ENCODE data around the gene GLOD5. TPM values are rescaled to one million over a fixed set of nuclear protein-coding genes. Genes with fewer than 3 reads are reported as not detected.

Gene GLOD5
- total and polyA plus RNA-seq, 5 donors: not detected

GRCh38 chrX:48786341-48786800 is 24.8 kb downstream of the GLOD5 start, which contains the start of gene GATA1:
TSS of gene GATA1 (plus strand) at chrX:48786590. CDS start at chrX:48791110, 4,520 bp downstream.
- intact Hi-C loops (cut with DNase I): no loop called here
- ATAC-seq (no peak), DNase-seq (no peak)
- Histone ChIP-seq H3K27ac (ENCODE audit: low read length) (no peak within 1 kb of the TSS), H3K9me3 (ENCODE audit: control insufficient read depth, low read length) (no peaks in the 10 kb centered on the region), H3K27me3 (ENCODE audit: control insufficient read depth, insufficient read depth) (no peaks in the 10 kb centered on the region), H3K4me3 (ENCODE audit: low read length) (no peak within 1 kb of the TSS), H3K4me1 (ENCODE audit: control insufficient read depth, insufficient read depth, low read length) (no peaks in the 10 kb centered on the region)
- WGBS: 85% methylated on average over 7 of the region's 7 CpGs

DNA sequence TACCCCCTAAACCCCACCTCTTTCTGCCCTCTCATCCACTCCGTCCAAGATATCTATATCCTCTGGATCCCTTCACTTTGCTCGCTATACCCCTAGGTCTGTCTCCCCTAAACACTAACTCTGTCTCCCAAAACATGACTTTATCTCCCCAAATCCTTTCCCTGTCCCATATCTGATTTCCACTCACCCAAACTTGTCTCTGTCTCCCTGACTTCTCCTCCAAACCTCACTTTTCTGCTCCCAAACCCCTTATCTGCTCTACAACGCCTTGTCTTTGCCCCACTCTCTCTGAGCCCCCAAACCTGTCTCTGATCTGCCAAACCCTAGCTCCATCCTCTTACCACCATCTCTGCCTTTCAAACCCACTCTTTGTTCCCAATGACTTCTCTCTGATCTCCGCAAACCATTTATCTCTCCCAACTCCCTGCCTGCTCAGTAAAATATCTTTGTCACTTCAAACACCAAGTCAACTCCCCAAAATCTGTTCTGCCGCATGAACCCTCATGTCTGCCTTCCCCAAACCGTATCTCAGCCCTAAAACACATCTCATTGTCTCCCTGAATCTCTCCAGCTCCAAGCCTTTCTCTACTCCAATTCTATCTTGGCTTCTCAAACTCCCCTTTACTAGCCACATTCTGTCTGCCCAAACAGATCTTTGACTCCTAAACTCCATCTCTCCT is 25.4 kb downstream of the GLOD5 start:
- H3K27ac ChIP-seq (ENCODE audit: low read length): no peak overlapping the region
- no peak for DNase-seq
- no peak for ATAC-seq

GRCh38 chrX:48787505-48788443 is 26.2 kb downstream of the GLOD5 start:
- no peak overlapping the region for H3K4me3 ChIP-seq (ENCODE audit: low read length)
- no peaks in the 10 kb centered on the region for H3K27me3 ChIP-seq (ENCODE audit: control insufficient read depth, insufficient read depth)
- intact Hi-C loops (cut with DNase I): no loop called here
- H3K9me3 ChIP-seq (ENCODE audit: control insufficient read depth, low read length): no peaks in the 10 kb centered on the region
- ATAC-seq (no peak), DNase-seq (no peak)
- H3K27ac ChIP-seq (ENCODE audit: low read length): no peak overlapping the region
- WGBS: 35% methylated on average over 17 of the region's 17 CpGs
- H3K4me1 ChIP-seq (ENCODE audit: control insufficient read depth, insufficient read depth, low read length): no peaks in the 10 kb centered on the region

More for the DNA sequence above, 25.4 kb downstream of the GLOD5 start:
- Histone ChIP-seq H3K9me3 (ENCODE audit: control insufficient read depth, low read length) (no peaks in the 10 kb centered on the region), H3K4me1 (ENCODE audit: control insufficient read depth, insufficient read depth, low read length) (no peaks in the 10 kb centered on the region), H3K27me3 (ENCODE audit: control insufficient read depth, insufficient read depth) (no peaks in the 10 kb centered on the region), H3K4me3 (ENCODE audit: low read length) (no peak overlapping the region)
- intact Hi-C loops (cut with DNase I): no loop called here
- WGBS: 59% methylated on average over 6 of the region's 6 CpGs

DNA sequence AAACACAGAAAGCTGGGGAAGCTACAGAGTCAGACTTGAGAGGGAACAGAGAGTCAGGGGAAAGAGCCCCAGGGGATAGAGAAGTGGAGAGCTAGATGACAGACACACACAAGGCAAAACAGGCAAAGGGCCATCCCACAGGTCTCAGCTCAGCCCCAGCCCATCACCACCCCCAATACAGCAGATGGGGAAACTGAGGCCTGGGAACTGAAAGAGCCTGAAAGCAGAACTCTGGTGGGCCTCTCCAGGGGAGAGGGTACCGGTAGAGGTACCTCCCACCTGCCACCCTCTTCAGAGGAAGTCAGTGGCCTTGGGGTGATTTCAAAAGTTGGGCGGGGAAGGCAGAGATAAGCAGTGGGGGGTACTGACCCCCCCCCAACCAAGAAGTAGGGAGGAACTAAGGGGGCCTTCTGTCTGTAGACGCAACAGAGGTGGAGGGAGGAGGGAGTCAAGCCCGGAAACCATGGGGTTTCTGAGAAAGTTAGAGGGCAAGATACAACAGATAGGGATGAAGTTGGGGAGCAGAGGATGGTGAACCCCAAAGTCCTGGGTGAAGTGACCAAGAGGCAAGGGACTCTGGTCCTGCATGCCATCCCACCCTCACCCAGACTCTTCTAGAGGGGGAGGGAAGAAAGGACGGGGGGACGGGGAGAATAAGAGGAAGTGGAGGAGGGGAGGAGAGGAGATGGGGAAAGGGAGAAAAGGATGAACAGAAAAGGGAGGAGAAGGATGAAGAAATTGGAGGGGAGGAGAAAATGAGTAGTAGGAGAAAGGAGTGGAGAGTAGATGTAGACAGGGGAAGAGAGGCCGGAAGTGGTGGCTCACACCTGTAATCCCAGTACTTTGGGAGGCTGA is 28.0 kb downstream of the GLOD5 start:
- Histone ChIP-seq H3K4me3 (ENCODE audit: low read length) (no peak overlapping the region), H3K27ac (ENCODE audit: low read length) (no peak overlapping the region), H3K27me3 (ENCODE audit: control insufficient read depth, insufficient read depth) (no peaks in the 10 kb centered on the region), H3K9me3 (ENCODE audit: control insufficient read depth, low read length) (no peaks in the 10 kb centered on the region), H3K4me1 (ENCODE audit: control insufficient read depth, insufficient read depth, low read length) (no peaks in the 10 kb centered on the region)
- WGBS: 59% methylated on average over 7 of the region's 7 CpGs
- ATAC-seq (no peak), DNase-seq (no peak)
- intact Hi-C loops (cut with DNase I): loop anchor here in 1 of 4 donors (10.0 kb wide), 1 partner anchor 45 kb away; no protein-coding TSS in a partner anchor

DNA sequence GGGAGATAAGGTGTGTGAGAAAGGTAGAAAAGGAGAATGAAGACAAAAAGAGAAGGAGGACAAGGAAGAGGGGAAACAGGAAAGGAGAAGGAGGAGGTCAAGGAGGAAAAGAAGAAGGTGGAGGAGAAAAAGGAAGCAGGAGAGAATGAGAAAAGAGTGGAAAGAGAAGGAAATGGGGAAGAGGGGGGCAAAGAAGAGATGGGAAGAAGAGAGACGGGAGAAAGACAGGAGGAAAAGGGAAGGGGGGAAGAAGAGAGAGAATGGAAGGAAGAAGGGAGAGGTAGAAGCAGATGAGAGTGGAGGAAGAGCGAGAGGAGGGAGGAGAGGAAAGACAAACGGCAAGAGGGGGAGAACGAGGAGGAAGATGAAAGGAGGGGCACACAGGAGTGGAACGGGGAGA is 28.9 kb downstream of the GLOD5 start:
- DNase-seq (no peak), ATAC-seq (no peak)
- Histone ChIP-seq H3K4me1 (ENCODE audit: control insufficient read depth, insufficient read depth, low read length) (no peaks in the 10 kb centered on the region), H3K27ac (ENCODE audit: low read length) (no peak overlapping the region), H3K27me3 (ENCODE audit: control insufficient read depth, insufficient read depth) (no peaks in the 10 kb centered on the region), H3K4me3 (ENCODE audit: low read length) (no peak overlapping the region), H3K9me3 (ENCODE audit: control insufficient read depth, low read length) (no peaks in the 10 kb centered on the region)
- WGBS: 62% methylated on average over 5 of the region's 5 CpGs
- intact Hi-C loops (cut with DNase I): loop anchor here in 1 of 4 donors (10.0 kb wide), 1 partner anchor 46 kb away; no protein-coding TSS in a partner anchor

DNA sequence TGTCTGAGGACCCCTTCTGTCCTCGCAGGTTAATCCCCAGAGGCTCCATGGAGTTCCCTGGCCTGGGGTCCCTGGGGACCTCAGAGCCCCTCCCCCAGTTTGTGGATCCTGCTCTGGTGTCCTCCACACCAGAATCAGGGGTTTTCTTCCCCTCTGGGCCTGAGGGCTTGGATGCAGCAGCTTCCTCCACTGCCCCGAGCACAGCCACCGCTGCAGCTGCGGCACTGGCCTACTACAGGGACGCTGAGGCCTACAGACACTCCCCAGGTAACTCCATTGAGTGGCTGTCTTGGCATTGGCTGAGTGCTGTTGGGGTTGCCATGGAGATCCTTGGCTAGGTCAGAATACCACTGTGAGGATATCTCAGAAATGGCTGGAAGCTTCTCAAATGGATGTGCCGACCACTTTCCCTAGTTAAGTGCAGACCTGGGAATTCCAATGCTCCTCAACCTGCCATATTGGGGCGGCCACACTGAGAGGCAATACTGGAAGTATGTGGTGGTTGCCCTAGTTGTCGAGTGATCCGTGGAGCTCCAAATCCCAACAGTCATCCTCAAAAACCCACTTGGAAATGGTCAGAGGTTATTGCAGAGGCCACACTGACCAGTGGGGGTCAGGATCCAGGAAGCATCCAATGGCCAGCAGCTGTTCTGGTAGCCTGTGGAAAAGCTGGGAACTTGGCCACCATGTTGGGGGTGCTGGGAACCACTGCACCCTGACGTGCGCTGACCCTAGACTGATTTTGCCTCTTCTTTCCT is 29.7 kb downstream of the GLOD5 start:
- no peak for DNase-seq
- H3K9me3 ChIP-seq (ENCODE audit: control insufficient read depth, low read length): no peaks in the 10 kb centered on the region
- intact Hi-C loops (cut with DNase I): loop anchor here in 1 of 4 donors (10.0 kb wide), 1 partner anchor 46 kb away; no protein-coding TSS in a partner anchor
- H3K4me3 ChIP-seq (ENCODE audit: low read length): no peak overlapping the region
- no peaks in the 10 kb centered on the region for H3K27me3 ChIP-seq (ENCODE audit: control insufficient read depth, insufficient read depth)
- no peak overlapping the region for H3K27ac ChIP-seq (ENCODE audit: low read length)
- no peaks in the 10 kb centered on the region for H3K4me1 ChIP-seq (ENCODE audit: control insufficient read depth, insufficient read depth, low read length)
- 83% methylated on average over 11 of the region's 11 CpGs for WGBS
- no peak for ATAC-seq

GRCh38 chrX:48792219-48792618 is 30.7 kb downstream of the GLOD5 start:
- H3K9me3 ChIP-seq (ENCODE audit: control insufficient read depth, low read length): no peaks in the 10 kb centered on the region
- WGBS: 92% methylated on average over 7 of the region's 7 CpGs
- ATAC-seq: no peak
- H3K4me1 ChIP-seq (ENCODE audit: control insufficient read depth, insufficient read depth, low read length): no peaks in the 10 kb centered on the region
- intact Hi-C loops (cut with DNase I): loop anchor here in 1 of 4 donors (10.0 kb wide), 1 partner anchor 47 kb away; no protein-coding TSS in a partner anchor
- no peak for DNase-seq
- H3K27ac ChIP-seq (ENCODE audit: low read length): no peak overlapping the region
- no peaks in the 10 kb centered on the region for H3K27me3 ChIP-seq (ENCODE audit: control insufficient read depth, insufficient read depth)
- no peak overlapping the region for H3K4me3 ChIP-seq (ENCODE audit: low read length)

GRCh38 chrX:48793935-48794334 is 32.4 kb downstream of the GLOD5 start:
- intact Hi-C loops (cut with DNase I): loop anchor here in 1 of 4 donors (10.0 kb wide), 1 partner anchor 49 kb away; no protein-coding TSS in a partner anchor
- Histone ChIP-seq H3K4me3 (ENCODE audit: low read length) (no peak overlapping the region), H3K27me3 (ENCODE audit: control insufficient read depth, insufficient read depth) (no peaks in the 10 kb centered on the region), H3K9me3 (ENCODE audit: control insufficient read depth, low read length) (no peaks in the 10 kb centered on the region), H3K4me1 (ENCODE audit: control insufficient read depth, insufficient read depth, low read length) (no peaks in the 10 kb centered on the region), H3K27ac (ENCODE audit: low read length) (no peak overlapping the region)
- no peak for ATAC-seq
- no peak for DNase-seq
- WGBS: 71% methylated on average over 4 of the region's 4 CpGs

- H3K27ac ChIP-seq (ENCODE audit: low read length): no peak overlapping the region
- no peaks in the 10 kb centered on the region for H3K4me1 ChIP-seq (ENCODE audit: control insufficient read depth, insufficient read depth, low read length)
- no peaks in the 10 kb centered on the region for H3K9me3 ChIP-seq (ENCODE audit: control insufficient read depth, low read length)
- DNase-seq (no peak), ATAC-seq (no peak)
- H3K4me3 ChIP-seq (ENCODE audit: low read length): no peak overlapping the region
- WGBS: 66% methylated on average over 12 of the region's 12 CpGs
- intact Hi-C loops (cut with DNase I): loop anchor here in 1 of 4 donors (10.0 kb wide), 1 partner anchor 50 kb away; no protein-coding TSS in a partner anchor
- no peaks in the 10 kb centered on the region for H3K27me3 ChIP-seq (ENCODE audit: control insufficient read depth, insufficient read depth)
Measured at GRCh38 chrX:48794340-48794910, 32.9 kb downstream of the GLOD5 start.

Data from right cardiac atrium (tissue), 5 donors.